SK-N-SH treated with all-trans-retinoic acid at 6 μM for 48 hours (cell line): ENCODE results near the gene GOLGA8R.
"Not testable (repeated sequence)": the region's sequence is repeated elsewhere in the genome, so short reads cannot be mapped to it uniquely, and the experiment has no call there.

Experiments used
- ARNTL ChIP-seq: fragments of 450-650 bp; formaldehyde crosslinking; IDR thresholded peaks from 2 replicates; pipeline ENCODE4 v1.5.0; 2020; ENCODE audit warnings: low read depth, mild to moderate bottlenecking, moderate library complexity, borderline replicate concordance
- ISL1 ChIP-seq: fragments of 250-450 bp; sonication (Bioruptor Pico); IDR thresholded peaks from 2 replicates; pipeline ENCODE4 v2.1.2; 2022; ENCODE audit warnings: mild to moderate bottlenecking, moderate library complexity
- PATZ1 ChIP-seq: fragments of 250-450 bp; sonication (Bioruptor Pico); IDR thresholded peaks from 2 replicates; pipeline ENCODE4 v1.8.0; 2020; ENCODE audit warnings: mild to moderate bottlenecking, moderate library complexity, borderline replicate concordance
- POU6F1 ChIP-seq: fragments of 250-450 bp; sonication (Bioruptor Pico); IDR thresholded peaks from 2 replicates; pipeline ENCODE4 v1.8.0; 2021; ENCODE audit warnings: low read depth, mild to moderate bottlenecking, moderate library complexity, borderline replicate concordance
- PPARA ChIP-seq: fragments of 250-450 bp; sonication (Bioruptor Pico); IDR thresholded peaks from 2 replicates; pipeline ENCODE4 v1.5.0; 2020; ENCODE audit warnings: mild to moderate bottlenecking, borderline replicate concordance
- RARB ChIP-seq: fragments of 250-450 bp; sonication (Bioruptor Pico); IDR thresholded peaks from 2 replicates; pipeline ENCODE4 v1.8.0; 2021; ENCODE audit warnings: mild to moderate bottlenecking, moderate library complexity
- TCF4 ChIP-seq: fragments of 250-450 bp; sonication (Bioruptor Pico); IDR thresholded peaks from 2 replicates; pipeline ENCODE4 v1.8.0; 2021; ENCODE audit warnings: mild to moderate bottlenecking, moderate library complexity, borderline replicate concordance
- TSHZ2 ChIP-seq: fragments of 250-450 bp; sonication (Bioruptor Pico); IDR thresholded peaks from 2 replicates; pipeline ENCODE4 v1.5.0; 2020; ENCODE audit warnings: mild to moderate bottlenecking, moderate library complexity
- ZFP3 ChIP-seq: fragments of 250-450 bp; sonication (Bioruptor Pico); IDR thresholded peaks from 2 replicates; pipeline ENCODE4 v1.5.0; 2020; ENCODE audit warnings: mild to moderate bottlenecking, moderate library complexity
- ZFP30 ChIP-seq: fragments of 450-650 bp; formaldehyde crosslinking; IDR thresholded peaks from 2 replicates; pipeline ENCODE4 v1.5.0; 2022; ENCODE audit warnings: mild to moderate bottlenecking, moderate library complexity
- ZNF565 ChIP-seq: fragments of 450-650 bp; formaldehyde crosslinking; conservative IDR thresholded peaks from 2 replicates; pipeline ENCODE4 v1.5.0; 2020; ENCODE audit warnings: low read depth, mild to moderate bottlenecking, moderate library complexity
- ZNF70 ChIP-seq: fragments of 450-650 bp; formaldehyde crosslinking; IDR thresholded peaks from 2 replicates; pipeline ENCODE4 v1.5.0; 2020; ENCODE audit warnings: mild to moderate bottlenecking, moderate library complexity
- ZNF8 ChIP-seq: fragments of 450-650 bp; formaldehyde crosslinking; IDR thresholded peaks from 2 replicates; pipeline ENCODE4 v1.5.0; 2020; ENCODE audit warnings: mild to moderate bottlenecking, moderate library complexity

- TF ChIP-seq RARB (CRISPR knock-in tag); ZNF565; ZNF70; PATZ1; ISL1 (CRISPR knock-in tag); TCF4; ZFP3 (CRISPR knock-in tag); POU6F1 (CRISPR knock-in tag); PPARA (CRISPR knock-in tag); TSHZ2 (CRISPR knock-in tag); ZFP30; ZNF8 (CRISPR knock-in tag); ARNTL: not testable (repeated sequence)
Measured at GRCh38 chr15:30392766-30393663, 21.0 kb downstream of the GOLGA8R start, which contains the start of gene CHRFAM7A.
